MV-4-11 (cell line): ENCODE results near the gene HMGCLL1.
A peak's percentile ranks its signal among the peaks of the same experiment; 100 is the strongest.

Source experiments
- DNase-seq: peaks from one replicate; lab custom pipeline; 2025; lab: John Stamatoyannopoulos, UW

The HMGCLL1 gene

DNA sequence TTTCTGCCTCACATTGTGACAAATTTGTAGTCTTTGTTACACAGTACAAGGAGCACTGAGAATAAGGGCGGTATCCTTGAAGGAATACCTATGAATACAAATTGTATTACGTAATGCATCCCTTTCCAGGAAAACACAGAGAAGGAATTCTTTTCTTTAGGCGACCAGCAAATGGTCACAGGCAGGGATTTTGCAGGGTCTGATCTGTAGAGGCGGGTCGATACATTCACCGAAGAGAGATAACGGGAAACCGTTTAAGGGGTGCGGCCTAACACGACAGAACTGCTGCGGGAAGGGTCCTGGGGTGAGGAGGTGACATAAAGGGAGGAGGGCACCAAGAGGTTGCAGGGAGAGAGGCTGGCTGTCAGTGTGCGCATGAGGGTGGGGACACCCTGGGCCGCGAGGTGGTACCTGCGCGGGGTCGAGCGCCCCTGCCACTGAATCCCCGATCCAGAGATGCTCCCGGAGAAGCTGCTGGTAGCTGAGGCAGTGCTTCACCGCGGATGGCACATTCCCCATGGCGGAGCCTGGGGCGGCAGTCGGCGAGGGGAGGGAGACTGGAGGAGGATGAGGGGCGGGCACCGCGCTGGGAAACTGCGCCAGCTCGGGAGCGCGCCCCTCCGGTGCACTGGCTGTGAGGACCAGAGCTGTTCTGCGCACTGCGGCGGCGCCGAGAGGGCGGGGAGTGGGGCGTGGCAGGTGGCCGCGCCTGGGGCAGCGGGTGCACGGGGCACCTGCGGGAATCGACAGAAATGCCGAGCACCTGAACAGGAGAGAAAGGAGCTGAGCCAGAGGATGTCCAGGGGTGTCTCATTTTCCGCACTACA lies at the start of gene HMGCLL1:
TSS of gene HMGCLL1 (minus strand) at position 656 of the 827 bp plus-strand sequence. CDS start at position 519, 137 bp downstream.
- DNase-seq, result no peak

DNA sequence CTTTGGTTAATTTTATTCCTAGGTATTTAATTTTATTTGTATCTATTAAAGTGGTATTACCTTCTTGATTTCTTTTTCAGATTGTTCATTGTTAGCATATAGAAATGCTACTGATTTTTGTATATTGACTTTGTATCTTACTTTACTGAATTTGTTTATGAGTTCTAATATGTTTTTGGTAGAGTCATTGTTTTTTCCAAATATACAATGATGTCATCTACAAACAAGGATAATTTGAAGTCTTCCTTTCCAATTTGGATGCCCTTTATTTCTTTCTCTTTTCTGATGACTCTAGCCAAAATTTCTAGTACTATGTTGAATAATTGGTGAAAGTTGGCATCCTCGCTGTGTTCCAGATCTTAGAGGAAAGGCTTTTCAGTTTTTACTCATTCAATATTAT lies 43.0 kb upstream of the HMGCLL1 start:
- no peak for DNase-seq

DNA sequence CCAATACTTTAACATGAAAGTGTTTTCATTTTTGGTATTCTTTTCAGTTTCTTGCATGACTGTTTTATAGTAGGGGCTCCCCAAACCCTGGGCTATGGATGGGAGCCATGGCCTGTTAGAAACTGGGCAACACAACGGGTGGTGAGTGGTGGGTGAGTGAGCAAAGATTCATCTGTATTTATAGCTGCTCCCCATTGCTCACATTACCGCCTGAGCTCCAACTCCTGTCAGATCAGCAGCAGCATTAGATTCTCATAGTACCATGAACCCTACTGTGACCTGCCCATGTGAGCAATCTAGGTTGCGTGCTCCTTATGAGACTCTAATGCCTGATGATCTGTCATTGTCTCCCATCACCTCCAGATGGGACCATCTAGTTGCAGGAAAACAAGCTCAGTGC lies 42.3 kb upstream of the HMGCLL1 start:
- no peak for DNase-seq

DNA sequence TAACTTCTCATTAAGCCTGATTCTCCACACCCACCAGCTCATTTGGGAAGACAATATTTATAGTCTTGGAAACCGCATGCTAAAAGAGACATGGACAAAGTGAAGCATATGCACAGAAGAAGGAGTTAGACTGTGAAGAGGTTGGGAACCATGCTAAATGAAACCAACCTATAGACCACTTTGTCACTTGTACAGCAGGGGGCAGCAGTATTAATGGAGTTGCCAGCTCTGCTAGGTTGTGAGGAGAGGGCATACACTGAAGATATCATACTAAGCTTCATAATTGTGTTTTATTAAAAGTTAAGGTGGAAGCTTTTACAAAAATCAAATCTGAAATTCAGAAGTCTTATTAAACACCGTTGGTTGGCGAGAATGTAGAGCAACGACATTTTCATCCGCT lies 38.3 kb upstream of the HMGCLL1 start:
- DNase-seq, result peak; percentile 13

DNA sequence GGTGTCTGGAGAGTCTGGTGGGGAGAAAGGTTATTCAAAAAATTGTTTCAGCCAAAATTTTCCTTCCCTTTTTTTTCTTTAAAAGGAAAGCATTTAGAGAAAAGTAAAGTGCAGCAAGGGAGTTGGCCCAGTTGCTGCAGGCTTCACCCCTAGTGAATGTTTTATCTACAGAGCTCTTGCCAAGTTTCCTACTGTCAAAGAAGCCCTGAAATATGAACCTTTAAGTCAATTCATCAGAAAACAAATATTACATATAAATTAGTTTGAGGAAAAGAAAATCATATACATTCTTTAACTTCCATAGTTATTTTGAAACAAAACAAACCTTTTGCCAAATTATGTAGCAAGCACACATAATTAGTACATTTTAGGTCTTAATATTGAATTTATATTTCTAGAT lies 25.0 kb upstream of the HMGCLL1 start:
- DNase-seq, result no peak

DNA sequence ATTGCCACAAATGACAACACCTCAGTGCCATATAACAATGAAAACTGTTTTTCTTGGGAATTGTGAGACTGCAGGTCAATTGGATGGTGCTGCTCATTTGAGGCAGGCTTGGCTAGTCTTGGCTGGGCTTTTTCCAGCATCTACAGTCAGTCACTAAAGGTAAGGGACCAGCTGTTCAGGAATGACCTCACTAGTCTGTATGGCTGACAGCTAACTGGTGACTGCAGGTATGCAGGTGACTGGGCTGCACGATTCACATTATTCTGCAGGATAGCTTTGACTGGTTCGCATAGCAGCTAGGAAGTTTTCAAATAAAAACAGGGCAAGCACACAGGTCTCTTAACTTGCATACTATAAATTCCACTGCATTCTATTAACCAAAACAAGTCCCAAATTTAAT lies 22.1 kb upstream of the HMGCLL1 start:
- no peak for DNase-seq

DNA sequence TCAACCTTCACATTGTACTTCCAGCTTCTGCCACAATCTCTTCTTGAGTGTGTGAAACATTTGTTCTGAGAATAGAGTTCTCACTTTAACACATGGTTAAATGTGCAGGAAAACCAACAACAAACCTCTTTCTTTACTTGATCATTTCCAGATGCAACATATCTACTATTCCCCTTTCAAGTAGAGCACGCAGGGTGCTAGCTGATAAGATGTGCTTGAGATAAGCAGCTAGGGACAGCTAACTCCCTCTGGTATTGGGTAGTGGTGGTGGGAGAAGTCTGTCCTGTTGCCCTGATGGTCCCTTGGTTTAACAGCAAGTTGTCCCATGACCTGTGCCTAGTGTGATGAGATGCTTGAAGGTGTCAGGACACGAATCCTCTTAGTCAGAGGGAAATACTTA lies 15.4 kb upstream of the HMGCLL1 start:
- no peak for DNase-seq

DNA sequence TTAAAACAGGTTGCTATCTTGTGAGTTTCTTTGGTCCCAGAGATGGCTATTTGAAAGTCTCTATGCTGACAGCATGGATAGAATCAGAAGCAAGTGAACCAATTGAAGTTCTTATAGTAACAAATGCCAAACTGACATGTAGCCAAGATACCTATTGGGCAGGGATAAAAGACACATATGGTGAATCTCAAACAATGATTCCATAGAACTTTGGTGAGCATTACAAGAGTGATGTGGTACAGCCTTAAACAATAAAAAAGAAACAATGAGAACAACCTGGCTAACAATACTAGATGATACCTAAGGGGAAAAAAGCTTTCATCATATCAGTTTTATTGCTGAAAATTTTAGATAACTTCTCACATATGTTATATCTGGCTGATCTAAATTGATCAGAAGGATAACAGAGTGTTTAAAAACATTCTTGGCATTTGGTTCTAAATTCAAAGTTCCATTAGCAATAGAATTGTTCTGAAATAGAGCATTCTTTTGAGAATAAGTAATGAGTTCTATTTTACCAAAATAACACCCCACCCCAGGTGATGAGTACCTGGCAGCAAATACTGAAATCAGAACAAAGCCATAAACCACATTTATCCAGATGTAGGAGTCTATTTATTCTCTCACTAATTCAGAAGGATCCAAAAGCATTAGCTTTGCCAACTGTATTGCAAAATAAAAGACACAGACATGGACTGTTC lies 5.8 kb upstream of the HMGCLL1 start:
- no peak for DNase-seq

DNA sequence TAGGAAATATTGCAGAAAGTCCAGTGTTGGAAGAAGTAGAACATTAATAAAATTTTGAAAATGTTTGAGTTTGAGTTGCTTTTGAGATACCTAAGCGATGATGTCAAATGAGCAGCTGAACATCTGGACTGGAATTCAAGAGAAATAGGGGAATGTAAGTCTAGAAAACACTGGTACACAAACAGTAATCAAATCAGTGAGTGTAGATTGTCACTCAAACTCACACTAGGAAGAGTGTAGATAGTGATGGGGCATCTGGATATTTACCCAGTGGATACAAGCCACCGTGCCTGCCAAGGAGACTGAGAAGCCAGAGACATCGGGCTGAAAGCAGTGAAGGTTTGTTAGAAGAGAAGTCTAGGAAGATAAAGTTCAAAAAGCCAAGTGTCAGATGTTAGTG lies 2.2 kb downstream of the HMGCLL1 start:
- no peak for DNase-seq

DNA sequence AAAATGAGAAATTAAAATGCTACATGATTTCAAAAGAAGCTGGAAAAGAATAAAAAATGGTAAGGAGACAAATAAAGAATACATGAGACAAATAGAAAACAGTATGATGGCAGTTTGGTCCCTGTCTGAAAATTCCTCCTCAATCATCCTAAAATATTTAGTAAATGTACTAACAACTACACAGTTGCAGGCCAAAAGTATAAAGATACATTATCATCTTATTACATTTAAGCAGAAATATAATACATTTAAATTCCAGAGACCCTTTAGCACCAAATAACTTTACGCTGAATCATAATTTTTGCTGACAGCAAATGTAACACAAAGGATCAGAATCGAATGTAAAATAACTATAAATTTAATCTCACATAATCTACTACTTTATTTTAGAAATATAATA lies 4.4 kb downstream of the HMGCLL1 start:
- DNase-seq, result no peak

DNA sequence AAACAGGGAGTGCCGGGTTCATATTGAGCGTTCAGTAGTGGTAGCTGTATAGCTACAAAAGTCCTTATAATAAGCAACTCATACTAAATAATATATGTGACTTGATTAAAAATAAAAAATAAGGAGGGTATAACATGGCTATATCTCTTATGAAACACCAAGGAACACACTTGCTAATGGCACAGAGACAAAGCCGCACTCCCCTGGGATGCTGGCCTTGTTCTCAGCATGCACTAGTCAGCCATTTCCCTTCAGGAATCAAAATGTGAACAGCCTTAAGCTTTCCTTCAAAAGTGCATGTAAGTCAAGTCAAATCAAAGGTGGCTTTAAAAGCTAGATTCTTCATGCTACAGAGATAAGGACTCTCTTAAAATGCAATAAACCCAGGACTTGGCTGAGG lies 9.4 kb downstream of the HMGCLL1 start:
- DNase-seq, result no peak

DNA sequence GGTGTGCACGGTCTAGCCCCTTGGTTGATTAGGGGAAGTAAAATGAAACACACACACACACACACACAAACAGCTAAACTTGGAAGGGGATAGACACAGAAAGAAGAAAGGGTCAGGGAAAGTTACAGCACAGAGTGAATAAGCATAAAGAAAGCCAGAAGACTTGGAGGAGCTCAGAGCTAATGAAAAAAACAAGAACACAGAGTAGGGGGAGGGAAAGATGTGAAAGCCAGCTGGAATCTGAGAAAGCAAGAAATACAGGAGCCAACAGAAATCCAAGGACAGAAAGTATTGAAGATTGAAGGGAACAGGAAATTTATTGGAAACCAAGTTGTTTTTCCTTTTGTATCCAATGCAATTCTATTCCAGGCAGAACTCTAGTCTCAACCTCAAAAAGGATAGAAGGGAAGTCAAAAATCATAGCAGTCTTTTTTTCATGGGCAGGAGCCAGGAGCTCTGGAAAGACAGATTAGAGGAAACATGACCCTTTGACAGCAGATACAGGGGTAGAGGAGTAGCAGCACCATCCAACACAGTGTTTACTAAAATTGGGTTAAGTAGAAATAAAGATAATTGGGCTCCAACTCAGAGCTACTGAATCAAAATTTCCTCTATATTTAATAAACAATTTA lies 10.1 kb downstream of the HMGCLL1 start:
- no peak for DNase-seq

DNA sequence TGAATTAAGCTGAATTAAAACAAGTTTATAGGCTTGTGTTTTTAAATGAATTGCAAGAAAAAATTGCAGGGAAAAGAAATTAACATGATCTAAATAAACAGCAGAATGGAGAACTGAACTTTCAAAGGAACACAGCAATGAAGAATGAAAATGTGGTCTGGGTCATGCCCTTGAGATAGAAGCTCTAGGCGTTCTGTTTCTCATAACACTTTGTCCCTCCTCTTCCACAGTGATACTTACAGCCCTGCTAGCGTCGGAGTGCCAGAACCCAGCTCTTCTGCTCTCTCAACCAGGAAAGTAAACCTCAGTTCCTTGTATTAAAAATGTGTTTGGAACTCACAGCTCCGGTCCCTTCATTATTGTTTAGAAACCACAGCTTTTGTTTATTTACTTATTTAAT lies 11.4 kb downstream of the HMGCLL1 start:
- DNase-seq, result no peak

DNA sequence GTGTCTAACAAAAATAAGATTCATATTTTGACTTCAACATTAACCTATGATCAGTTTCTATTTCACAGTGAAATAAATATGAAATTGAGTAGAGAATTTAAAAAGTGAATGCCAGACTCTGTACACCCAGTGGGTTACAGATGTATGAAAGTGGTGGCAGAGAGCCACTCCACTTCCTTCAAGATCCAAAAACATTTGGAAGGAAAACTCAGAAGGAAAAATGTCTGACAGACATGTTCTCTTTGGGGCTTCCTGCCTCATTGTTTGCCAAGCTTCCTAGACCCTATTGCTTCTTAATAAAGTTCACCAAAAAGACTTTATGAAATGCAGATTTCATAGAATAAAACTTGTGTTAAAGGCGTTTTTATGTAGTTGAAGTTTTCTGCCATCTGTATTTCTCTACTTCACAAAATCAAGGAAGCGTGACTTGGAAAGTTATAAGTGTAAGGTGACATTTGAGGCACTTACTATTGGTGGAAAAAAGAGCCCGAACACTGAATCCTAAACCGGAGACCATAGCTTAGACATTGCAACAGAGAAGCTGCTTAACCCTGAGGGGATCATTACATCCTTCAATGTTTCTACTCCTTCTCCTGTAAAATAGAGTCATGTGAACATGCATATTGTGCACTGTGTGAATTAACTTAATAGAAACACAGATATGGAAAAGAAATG lies 12.8 kb downstream of the HMGCLL1 start:
- no peak for DNase-seq

DNA sequence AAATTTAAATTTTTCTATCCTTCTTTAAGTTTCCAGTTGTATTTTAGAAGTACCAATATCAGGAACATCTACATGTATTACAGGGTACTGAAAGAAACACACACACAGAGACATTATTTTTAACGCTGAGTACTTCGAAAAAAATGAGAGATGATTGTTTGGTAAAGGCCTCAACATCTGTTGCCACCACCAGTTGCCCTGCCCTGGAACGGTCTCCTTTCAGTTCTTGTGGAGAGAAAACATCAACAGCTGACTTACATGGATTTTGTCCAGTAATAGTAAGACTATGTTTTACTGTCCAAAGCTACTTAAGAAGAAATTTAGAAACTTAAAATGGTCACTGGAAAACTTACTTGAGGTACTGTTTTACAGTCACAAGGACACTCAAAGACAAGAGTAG lies 16.7 kb downstream of the HMGCLL1 start:
- no peak for DNase-seq

DNA sequence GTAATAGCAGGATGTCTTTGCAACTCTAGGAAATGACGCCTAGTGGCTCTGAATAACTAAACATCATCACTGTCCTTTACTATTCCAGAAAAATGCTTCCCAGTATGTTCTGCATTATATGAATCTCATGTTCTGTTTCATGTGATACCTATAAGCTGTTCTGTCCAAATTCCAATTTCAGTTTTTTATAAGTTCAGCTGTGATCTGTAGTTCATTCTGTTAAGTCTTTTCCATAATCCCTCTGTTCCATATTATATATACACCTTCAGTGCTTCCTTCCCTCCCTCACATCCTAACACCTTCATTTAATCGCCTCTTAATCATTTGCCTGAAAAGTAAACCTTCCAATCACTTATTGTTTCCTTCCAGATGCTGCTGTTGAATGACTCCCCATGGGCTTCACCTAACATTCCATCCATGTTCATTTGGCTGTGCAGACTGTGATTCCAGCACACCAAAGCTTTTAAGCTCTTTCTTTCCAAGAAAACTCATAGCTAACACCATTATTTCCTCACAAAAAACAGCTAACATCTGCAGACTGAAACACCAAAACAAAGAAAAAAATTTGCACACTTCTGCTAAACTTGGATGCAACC lies 18.6 kb downstream of the HMGCLL1 start:
- no peak for DNase-seq

DNA sequence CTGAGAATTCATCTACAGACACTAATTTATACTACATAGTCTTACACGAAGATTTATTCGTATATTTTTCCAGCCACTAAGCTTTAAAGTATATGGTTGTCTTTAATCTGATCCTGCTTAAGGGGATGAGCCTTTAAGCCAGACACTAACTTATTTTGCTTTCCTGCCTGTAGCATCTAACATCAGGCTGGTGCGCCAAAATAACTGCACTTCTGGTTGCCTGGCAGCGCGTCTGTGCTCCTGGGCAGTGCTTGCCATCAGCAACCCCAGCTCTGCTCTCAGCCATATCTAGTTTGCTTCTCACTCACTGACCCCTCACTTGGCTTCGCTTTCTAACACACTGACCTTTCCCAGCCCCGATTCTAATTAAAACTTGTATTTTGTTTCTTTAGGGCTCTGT lies 21.8 kb downstream of the HMGCLL1 start:
- no peak for DNase-seq

DNA sequence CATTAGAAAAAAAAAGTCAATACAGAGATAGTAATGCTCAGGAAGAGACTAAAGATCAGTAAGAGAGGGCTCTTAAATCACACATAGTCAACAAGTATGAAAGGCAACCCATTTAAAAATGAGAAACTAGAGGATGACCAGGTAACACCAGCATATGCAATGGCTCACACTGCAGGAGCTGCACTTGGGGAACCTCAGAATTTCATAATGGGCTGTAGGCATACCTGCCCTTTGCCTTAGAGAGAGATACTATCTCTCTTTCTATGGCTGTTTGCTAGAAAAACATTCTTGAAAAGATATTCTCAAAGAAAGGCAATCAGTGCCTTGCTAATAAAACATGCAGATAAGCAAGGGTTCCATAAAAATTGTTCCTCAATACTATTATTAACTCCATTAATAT lies 33.2 kb downstream of the HMGCLL1 start:
- DNase-seq, result no peak

DNA sequence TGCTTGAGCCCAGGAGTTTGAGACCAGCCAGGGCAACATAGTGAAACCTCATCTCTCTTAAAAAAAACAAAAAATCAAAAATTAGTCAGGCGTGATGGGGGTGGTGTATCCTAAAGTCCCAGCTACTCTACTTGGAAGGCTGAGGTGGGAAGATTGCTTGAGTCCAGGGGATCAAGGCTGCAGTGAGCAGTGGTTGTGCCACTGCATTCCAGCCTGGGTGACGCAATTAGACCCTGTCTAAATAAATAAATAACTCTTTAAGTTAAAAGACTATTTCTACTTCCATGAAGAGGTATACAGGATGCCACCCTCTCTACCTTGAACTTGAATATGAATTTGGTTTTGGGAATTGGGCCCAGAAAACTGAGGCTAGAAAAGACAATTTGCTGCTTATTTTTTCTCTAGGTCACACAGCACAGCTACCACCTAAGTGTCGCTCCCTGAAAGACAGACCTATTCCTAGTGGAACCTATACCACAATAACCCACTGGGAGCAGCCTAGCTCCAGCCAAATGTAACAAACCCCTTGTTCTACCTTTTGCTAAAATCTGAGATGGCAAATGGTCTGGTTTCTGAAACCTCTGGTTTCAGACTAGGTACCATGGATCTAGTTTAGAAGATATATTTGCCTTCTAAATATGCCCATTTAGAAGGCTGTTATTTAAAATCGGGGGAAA lies 35.2 kb downstream of the HMGCLL1 start:
- DNase-seq, result no peak

DNA sequence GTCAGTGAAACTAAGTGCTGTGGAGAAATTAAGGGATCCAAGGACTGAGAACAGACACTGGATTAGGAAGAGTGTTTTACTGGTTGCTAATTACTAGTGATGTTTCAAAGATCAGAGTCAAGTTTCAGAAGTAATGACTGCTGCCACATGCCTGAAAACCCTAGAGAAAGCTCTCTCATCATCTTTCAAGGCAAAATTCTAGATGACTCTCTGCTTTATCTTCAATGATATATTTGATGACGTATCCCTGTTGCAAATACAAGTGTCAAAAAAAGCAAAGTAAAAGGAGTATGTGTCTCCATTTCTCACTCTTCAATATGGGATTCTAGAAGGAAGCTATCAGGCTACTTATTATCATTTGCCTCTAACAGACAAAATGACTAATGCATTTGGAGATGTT lies 38.0 kb downstream of the HMGCLL1 start:
- DNase-seq, result no peak

DNA sequence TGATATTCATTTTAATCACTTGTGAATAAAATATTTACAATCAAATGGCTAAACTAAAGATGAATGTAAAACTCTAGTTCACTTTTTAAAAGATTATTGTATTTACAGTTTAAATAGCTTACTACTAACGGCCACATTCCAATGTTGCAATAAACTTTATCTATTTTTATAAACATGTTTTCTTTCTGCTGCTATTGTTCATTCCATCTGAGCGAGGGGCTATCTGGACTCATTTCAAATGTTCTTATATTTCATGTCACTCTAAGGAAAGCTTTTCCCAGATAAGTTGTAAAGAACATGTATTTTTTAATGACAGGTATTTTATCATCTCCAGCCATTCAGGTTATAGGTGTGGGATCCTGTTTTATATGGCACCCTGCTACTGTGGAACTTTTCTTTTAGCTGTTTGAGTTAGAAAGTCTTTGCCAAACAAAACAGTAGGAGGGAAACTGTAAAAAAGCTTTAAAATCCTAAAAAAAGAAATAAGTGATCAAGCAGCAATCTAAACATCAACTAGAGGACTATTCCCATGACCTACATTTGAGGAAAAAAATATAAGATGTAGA lies 42.5 kb downstream of the HMGCLL1 start:
- no peak for DNase-seq
